NCI-H2196 (cell line): ENCODE results near the gene C2CD2.
"Not testable (repeated sequence)": the region's sequence is repeated elsewhere in the genome, so short reads cannot be mapped to it uniquely, and the experiment has no call there.

ENCODE experiments used
- DNase-seq: peaks from one replicate; lab custom pipeline; 2025; ENCODE audit not compliant: unreplicated experiment; lab: John Stamatoyannopoulos, UW

The C2CD2 gene

GRCh38 chr21:41975391-41976272 lies 21.8 kb upstream of the C2CD2 start:
- no peak for DNase-seq

GRCh38 chr21:41974752-41975053 lies 20.9 kb upstream of the C2CD2 start:
- no peak for DNase-seq

GRCh38 chr21:41973861-41974751 lies 20.3 kb upstream of the C2CD2 start:
- no peak for DNase-seq

GRCh38 chr21:41973427-41973831 lies 19.6 kb upstream of the C2CD2 start:
- no peak for DNase-seq

- DNase-seq = no peak
Measured at GRCh38 chr21:41972511-41973205, 18.8 kb upstream of the C2CD2 start.

GRCh38 chr21:41971891-41972290 lies 18.1 kb upstream of the C2CD2 start:
- DNase-seq = no peak

GRCh38 chr21:41970751-41971653 lies 17.2 kb upstream of the C2CD2 start:
- DNase-seq = no peak

GRCh38 chr21:41970106-41970391 lies 16.2 kb upstream of the C2CD2 start:
- no peak for DNase-seq

- no peak for DNase-seq
Measured at GRCh38 chr21:41967708-41968107, 13.9 kb upstream of the C2CD2 start.

GRCh38 chr21:41966872-41967621 lies 13.2 kb upstream of the C2CD2 start:
- no peak for DNase-seq

- no peak for DNase-seq
Measured at GRCh38 chr21:41966041-41966833, 12.4 kb upstream of the C2CD2 start.

GRCh38 chr21:41965461-41966013 lies 11.7 kb upstream of the C2CD2 start:
- no peak for DNase-seq

- no peak for DNase-seq
Measured at GRCh38 chr21:41965045-41965444, 11.2 kb upstream of the C2CD2 start.

- no peak for DNase-seq
Measured at GRCh38 chr21:41964171-41964570, 10.4 kb upstream of the C2CD2 start.

GRCh38 chr21:41962425-41962966 lies 8.7 kb upstream of the C2CD2 start:
- no peak for DNase-seq

- no peak for DNase-seq
Measured at GRCh38 chr21:41961753-41962152, 7.9 kb upstream of the C2CD2 start.

- DNase-seq = no peak
Measured at GRCh38 chr21:41961282-41961701, 7.5 kb upstream of the C2CD2 start.

- DNase-seq = no peak
Measured at GRCh38 chr21:41960386-41960785, 6.6 kb upstream of the C2CD2 start.

GRCh38 chr21:41959697-41960096 lies 5.9 kb upstream of the C2CD2 start:
- not testable (repeated sequence) for DNase-seq
